Hematopoietic multipotent progenitor cell treated with erythropoietin and hydrocortisone succinate and interleukin-3 and kit ligand, for 6 days (in vitro differentiated cells): ENCODE data around the gene CCDC51.
A peak's percentile ranks its signal among the peaks of the same experiment; 100 is the strongest.
"Not testable (repeated sequence)": the region's sequence is repeated elsewhere in the genome, so short reads cannot be mapped to it uniquely, and the experiment has no call there.

ENCODE experiments used
- DNase-seq: peaks from one replicate; pipeline ENCODE4 v3.0.0-alpha.2; 2015

The CCDC51 gene

DNA sequence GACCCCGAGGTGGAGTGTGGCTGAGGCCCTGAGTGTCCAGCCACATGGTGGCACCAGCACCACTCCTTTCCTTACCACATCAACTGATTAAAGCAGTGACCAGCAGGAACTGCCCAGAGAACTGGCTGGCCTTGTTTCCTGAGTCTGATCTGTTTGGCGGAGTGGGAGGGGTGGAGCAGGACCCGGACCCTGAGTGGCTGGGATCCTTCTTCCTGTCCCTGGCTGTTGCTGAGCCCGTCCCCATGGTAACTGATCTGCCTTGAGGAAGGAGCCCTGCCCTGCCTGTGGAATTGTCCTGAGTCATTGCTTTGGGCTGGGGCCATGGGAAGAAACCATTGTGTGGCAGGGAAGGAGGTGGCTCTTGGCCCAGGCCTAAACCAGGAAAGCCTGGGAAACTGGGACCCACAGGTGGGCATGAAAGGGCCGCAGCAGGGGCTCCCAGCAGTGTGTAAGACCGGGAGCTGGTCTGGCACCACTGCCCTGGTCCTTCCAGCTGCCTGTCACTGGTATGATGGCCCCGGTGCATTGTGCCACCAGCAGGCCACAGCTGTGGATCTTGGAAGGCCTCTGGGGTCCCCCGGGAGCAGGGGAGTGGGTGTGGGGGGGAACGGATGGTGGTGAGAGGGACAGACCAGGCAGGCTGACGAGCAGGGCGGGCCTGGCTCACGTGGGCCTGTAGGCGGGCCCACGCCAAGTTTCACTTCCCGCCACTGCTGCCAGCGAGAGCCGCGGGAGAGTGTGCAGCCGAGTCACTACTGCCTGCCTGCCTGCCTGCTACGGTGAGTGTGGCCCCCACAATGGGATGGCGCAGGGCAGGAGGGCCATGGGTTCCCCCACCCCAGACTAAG, 25.8 kb upstream of the CCDC51 start:
- DNase-seq: peak; percentile 95

- DNase-seq: no peak
Measured at GRCh38 chr3:48465237-48465530, 25.3 kb upstream of the CCDC51 start.

GRCh38 chr3:48464713-48465221, 24.8 kb upstream of the CCDC51 start:
- no peak for DNase-seq

DNA sequence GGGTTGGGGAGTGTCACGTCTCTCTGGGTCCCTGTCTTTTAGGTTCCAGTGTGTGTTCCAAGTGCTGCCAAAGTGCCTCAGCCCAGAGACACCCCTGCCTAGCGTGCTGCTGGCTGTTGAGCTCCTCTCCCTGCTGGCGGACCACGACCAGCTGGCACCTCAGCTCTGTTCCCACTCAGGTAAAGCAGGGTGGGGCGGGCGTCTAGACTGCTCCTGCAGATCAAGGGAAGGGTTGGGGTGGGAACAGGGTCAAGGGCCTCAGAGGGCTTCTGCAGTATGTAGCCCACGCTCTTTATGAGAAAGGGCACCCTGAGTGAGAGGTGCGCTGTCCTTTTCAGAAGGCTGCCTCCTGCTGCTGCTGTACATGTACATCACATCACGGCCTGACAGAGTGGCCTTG, 23.8 kb upstream of the CCDC51 start:
- DNase-seq: no peak

DNA sequence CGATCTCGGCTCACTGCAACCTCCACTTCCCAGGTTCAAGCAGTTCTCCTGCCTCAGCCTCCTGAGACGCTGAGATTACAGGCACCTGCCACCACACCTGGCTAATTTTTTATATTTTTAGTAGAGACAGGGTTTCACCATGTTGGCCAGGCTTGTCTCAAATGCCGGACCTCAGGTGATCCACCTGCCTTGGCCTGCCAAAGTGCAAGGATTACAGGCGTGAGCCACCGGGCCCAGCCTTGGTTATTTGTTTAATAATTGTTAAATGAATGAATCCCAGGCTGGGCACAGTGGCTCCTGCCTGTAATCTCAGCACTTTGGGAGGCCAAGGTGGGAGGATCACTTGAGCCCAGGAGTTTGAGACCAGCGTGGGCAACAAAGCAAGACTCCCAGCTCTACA, 21.8 kb upstream of the CCDC51 start:
- not testable (repeated sequence) for DNase-seq

DNA sequence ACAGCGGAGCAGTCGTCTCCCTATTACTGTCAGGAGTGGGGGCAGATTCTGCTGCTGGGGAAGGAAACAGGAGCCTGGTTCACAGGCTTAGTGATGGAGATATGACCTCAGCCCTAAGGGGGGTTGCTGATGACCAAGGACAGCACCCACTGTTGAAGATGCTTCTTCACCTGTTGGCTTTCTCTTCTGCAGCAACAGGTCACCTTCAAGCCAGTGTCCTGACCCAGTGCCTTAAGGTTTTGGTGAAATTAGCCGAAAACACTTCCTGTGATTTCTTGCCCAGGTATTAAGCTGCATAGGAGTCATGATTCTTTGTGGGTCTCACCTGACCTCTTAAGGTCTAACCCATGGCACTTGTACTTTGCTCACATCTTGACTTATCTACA, 20.6 kb upstream of the CCDC51 start:
- DNase-seq: no peak

DNA sequence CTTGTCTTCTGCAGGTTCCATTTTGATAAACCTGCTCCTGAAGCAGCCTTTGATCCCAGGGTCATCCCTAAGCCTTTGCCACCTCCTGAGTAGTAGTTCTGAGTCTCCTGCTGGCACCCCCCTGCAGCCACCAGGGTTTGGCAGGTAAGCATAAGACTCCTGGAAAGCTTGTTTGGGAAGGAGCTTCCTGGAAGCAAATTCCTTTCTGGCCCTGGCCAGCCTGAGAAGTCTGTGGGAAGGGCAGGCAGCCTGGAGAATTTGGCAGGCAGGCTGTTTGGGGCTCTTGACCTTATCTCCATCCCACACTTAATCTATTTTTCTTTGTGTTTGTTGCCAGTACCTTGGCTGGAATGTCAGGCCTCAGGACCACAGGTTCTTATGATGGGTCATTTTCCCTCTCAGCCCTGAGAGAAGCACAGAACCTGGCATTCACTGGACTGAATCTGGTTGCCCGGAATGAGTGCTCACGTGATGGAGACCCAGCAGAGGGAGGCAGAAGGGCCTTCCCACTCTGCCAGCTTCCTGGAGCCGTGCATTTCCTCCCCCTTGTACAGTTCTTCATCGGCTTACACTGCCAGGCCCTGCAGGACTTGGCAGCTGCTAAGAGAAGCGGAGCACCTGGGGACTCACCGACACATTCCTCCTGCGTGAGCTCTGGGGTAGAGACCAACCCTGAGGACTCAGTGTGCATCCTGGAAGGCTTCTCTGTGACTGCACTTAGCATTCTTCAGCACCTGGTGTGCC, 20.0 kb upstream of the CCDC51 start:
- no peak for DNase-seq

- DNase-seq: no peak
Measured at GRCh38 chr3:48459331-48459730, 19.4 kb upstream of the CCDC51 start.

DNA sequence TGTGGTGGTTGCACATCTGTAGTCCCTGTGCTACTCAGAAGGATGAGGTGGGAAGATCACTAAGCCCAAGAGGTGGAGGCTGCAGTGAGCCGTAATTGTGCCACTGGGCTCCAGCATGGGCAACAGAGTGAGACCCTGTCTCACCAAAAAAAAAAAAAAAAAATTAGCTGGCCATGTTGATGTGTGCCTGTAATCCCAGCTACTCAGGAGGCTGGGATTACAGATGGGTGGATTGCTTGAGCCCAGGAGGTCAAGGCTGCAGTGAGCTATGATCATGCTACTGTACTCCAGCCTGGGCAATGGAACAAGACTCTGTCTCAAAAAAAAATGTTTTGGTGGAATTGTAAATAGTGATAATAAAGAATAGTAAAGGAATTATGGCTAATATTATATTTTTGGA, 16.5 kb upstream of the CCDC51 start:
- DNase-seq: no peak

DNA sequence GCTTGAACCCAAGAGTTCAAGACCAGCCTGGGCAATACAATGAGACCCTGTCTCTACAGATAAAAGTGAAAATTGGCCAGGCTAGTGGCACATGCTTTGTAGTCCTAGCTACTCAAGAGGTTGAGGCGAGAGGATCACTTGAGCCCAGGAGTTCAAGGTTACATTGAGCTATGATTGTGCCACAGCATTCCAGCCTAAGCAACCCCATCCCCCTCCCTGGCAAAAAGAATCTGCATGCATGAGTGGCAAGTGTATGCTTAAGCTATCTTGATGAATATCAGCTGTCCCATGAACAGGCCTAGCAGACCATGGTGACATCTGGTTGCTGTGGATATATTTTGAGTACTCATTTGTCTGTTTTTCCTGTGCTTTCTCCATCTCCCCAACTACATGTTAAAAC, 11.4 kb upstream of the CCDC51 start:
- no peak for DNase-seq

- DNase-seq: peak; percentile 95
Measured at GRCh38 chr3:48446425-48447193, 6.7 kb upstream of the CCDC51 start, which contains the start of gene ATRIP. Gene ATRIP (plus strand): TSS chr3:48446737. CDS start chr3:48446846, 109 bp downstream.

DNA sequence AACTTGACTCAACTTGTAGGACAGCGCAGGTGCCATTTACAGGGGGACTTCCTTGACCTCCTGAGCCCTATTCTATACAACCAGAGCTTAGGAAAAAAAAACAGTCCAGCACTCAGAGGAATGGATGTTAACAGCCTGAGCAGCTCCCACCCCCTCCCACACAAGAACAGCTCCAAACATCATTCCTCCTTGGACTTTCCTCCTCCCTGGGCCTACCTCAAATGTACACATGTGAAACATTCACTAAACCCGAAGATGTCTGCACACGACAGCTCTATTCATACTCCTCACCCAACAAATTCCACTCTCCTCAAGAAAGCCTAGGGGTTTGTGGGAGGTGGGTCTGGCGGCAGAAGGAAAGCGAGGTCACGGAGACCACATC, 6.1 kb upstream of the CCDC51 start:
- no peak for DNase-seq

GRCh38 chr3:48445277-48445882, 5.5 kb upstream of the CCDC51 start:
- no peak for DNase-seq

DNA sequence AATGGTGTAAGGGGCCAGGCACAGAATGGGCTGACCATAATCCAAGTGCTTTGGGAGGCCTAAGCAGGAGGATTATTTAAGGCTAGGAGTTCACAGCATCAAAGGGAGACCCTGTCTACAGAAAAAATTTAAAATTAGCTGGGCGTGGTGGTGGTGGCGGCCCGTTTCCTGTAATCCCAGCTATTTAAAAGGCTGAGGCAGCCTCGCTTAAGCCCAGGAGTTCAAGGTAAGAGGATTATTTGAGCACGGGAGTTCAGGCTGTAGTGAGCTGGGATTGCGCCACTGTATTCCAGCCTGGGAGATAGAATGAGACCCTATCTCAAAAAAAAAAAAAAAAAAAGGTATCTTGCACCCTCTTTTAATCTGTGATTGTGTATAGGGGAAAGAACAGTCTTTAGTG, 2.0 kb upstream of the CCDC51 start:
- no peak for DNase-seq

- DNase-seq: peak; percentile 35
Measured at GRCh38 chr3:48440590-48440958, 655 bp upstream of the CCDC51 start.

DNA sequence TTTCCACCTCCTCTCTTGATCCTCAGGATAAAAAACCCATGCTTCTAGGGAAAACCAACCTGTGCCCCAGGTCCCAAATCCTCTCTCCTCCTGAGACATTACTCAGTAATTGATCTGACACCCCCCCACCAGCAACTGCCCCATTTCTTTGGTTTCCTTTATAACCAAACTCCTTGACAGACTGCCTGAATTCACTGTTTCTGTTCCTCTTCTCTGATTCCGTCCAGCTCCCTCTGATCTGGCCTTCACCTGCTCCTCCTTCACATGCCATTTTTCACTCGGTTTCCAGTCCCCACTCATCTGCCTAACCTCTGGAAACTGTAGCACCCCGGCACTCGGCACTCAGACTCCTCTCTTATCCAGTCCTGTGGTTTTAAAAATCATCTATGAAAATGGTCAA, 2.1 kb downstream of the CCDC51 start:
- no peak for DNase-seq

GRCh38 chr3:48436855-48437254, 3.1 kb downstream of the CCDC51 start:
- no peak for DNase-seq

- no peak for DNase-seq
Measured at GRCh38 chr3:48436477-48436787, 3.5 kb downstream of the CCDC51 start.

DNA sequence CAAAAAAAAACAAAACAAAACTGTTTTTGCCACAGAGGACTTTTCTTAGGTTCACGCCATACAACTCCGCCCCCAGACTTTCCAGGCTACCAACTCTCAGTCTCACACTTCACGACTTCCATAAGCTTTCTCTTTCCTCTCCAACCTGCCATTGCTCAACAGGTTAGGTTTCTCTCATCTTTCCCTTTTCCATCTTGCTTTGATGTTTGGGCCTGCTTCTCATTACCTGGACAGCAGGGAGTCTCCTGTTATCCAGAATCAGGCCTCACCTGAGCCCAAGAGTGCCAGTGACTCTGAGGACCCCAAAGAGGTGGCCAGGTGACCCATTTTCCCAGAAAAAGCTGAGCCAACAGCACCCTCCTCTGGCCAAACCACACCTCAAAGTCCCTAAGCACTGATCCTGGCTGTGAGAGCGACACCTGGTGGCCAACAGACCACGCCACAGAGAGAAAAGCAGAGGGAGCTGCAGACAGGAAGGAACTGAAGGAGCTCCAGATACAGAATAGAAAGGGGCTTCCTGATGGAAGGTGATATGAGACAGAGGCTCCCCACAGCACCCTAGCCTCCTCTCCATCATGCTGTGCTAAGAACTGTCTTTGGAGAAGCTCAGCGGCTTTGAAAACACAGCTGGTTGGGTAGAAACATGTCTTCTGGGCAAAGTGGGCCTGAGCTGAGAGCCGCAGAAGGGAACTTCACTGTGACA, 4.0 kb downstream of the CCDC51 start:
- DNase-seq: peak; percentile 91

- no peak for DNase-seq
Measured at GRCh38 chr3:48435223-48435595, 4.7 kb downstream of the CCDC51 start.

DNA sequence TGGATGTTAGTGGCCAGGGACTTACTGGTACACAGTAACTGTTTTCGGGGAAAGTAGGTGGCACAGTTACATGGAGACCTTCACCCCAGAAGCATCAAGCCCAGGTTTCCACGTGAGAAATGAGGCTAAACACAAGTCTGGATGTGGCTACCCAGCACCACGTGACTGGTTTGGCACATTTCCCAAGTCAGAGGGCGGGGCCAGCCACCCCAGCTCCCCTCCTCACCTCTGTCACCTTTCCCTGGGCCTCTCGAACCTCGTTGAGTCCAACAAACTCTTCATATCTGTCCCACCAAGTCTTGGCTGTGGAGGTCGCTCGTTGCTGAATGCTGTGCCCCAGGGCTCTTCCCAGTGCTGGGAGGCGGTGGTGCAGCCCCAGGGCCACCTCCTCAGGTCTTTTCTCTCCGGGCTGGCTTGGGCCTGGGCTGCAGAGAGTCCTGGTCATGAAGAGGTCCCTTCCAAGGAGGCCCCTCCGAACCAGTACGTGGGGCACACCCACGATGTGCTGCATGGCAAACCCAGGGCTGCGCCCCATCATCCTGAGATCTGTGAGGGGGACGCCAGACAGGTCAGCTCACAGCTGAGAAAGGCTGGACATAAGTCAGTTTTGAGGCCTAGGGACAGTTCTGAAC, 5.2 kb downstream of the CCDC51 start:
- peak; percentile 52 for DNase-seq

DNA sequence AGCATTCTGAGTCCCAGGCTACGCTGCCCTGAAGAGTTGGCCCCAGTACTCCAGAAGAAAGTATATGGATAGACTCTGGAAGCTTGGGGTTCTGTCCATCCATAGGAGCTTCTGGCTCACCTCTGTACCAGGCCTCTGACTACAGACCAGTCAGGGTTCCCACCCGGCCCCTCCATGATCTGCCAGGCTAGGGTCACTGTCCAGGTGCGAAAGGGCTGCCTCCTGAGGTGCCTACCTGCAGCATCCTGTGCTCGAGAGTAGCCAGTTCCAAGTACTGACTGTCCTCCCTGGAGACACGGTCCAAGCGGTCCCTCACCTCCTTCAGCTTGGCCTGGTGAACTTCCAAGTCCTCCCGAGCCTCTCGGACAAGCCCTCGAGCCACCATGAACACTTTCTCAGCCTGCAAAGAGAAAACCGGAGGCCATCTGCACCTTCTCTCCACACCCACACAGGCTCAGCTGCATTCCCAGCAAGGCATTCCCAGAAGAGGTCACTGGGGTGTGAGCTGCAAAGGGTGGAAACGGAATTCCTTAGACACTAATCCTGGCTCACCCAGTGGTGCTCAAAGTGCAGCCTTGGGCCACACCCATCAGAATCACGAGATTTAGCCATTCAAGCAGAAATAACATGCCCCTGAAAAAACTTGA, 6.3 kb downstream of the CCDC51 start:
- DNase-seq: no peak
